HepG2 (cell line): ENCODE results near the gene CKS2.

Experiments used
- CTCF ChIP-seq: sonication (generic); formaldehyde crosslinking; IDR thresholded peaks from 2 replicates; pipeline ENCODE4 v1.5.0; 2020; ENCODE audit warnings: mild to moderate bottlenecking, missing genetic modification reagents, moderate library complexity
- HCFC1 ChIP-seq: fragments of 150-350 bp; IDR thresholded peaks from 2 replicates; pipeline ENCODE4 v1.6.1; 2014; ENCODE audit warnings: low read depth, low read length
- KAT2B ChIP-seq: fragments of 150-350 bp; IDR thresholded peaks from 2 replicates; pipeline ENCODE4 v1.6.1; 2014; ENCODE audit warnings: low read depth, low read length, borderline replicate concordance
- PBX3 ChIP-seq: sonication (generic); formaldehyde crosslinking; IDR thresholded peaks from 2 replicates; pipeline ENCODE4 v1.8.1; 2023; ENCODE audit warnings: missing genetic modification reagents, inconsistent platforms, borderline replicate concordance
- PRDM10 ChIP-seq: sonication (generic); formaldehyde crosslinking; IDR thresholded peaks from 2 replicates; pipeline ENCODE4 v1.4.0; 2020; ENCODE audit warnings: low read depth, missing genetic modification reagents
- SOX6 ChIP-seq, 2 experiments: fragments of 450-650 bp in 1 of 2; sonication (generic) in 1 of 2; formaldehyde crosslinking in 1 of 2; IDR thresholded peaks; 2 replicates each; pipeline versions ENCODE4 v1.4.0 to v1.6.1; 2017 to 2020; ENCODE audit warnings: antibody characterized with exemption in 1 of 2, mild to moderate bottlenecking in 1 of 2, missing genetic modification reagents in 1 of 2
- TCF12 ChIP-seq, 2 experiments: fragments of 450-650 bp in 1 of 2; sonication (generic) in 1 of 2; formaldehyde crosslinking in 1 of 2; IDR thresholded peaks; 2 replicates each; pipeline versions ENCODE4 v1.6.1 to v1.8.0; 2017 to 2022; ENCODE audit warnings: antibody characterized with exemption in 1 of 2, mild to moderate bottlenecking in 1 of 2, missing genetic modification reagents in 1 of 2, moderate library complexity in 1 of 2
- ZFY ChIP-seq: sonication (generic); formaldehyde crosslinking; IDR thresholded peaks from 2 replicates; pipeline ENCODE4 v1.4.0; 2020; ENCODE audit warnings: missing genetic modification reagents
- ZNF274 ChIP-seq: sonication (generic); formaldehyde crosslinking; IDR thresholded peaks from 2 replicates; pipeline ENCODE4 v1.5.1; 2020; ENCODE audit warnings: mild to moderate bottlenecking, missing genetic modification reagents

- TF ChIP-seq CTCF (CRISPR knock-in tag), result no peak
- TF ChIP-seq PRDM10 (CRISPR knock-in tag), result no peak
- no peak for TF ChIP-seq SOX6 (IDR thresholded peaks at IDR 0.05)
- TF ChIP-seq SOX6 (CRISPR knock-in tag; IDR thresholded peaks at IDR 0.05), result no peak
- TF ChIP-seq HCFC1, result no peak
- no peak for TF ChIP-seq ZFY (CRISPR knock-in tag)
- no peak for TF ChIP-seq ZNF274
- no peak for TF ChIP-seq KAT2B
- no peak for TF ChIP-seq PBX3 (CRISPR knock-in tag)
- no peak for TF ChIP-seq TCF12 (IDR thresholded peaks at IDR 0.05)
- TF ChIP-seq TCF12 (CRISPR knock-in tag; IDR thresholded peaks at IDR 0.05), result no peak
Measured at GRCh38 chr9:89305868-89306267, 5.1 kb upstream of the CKS2 start.
